Measurements from ENCODE around the gene ZCCHC24. TPM values are rescaled to one million over a fixed set of nuclear protein-coding genes. Genes with fewer than 3 reads are reported as not detected.

ZCCHC24 gene
- total and polyA plus RNA-seq, 2 of the 8 experiments (the other 6 are each of a cell fraction or from before 2014, with no cell fraction given) = 3.9 to 6.9 TPM

GRCh38 chr10:79425074-79425532 lies 20.3 kb downstream of the ZCCHC24 start:
- no peak for FAIRE-seq
- Histone ChIP-seq H3K79me2 (ENCODE audit: control insufficient read depth in 1 of 2, insufficient read depth in 2 of 2, low read length in 2 of 2) (no peaks in the 10 kb centered on the region), H2BK15ac (ENCODE audit: low read length) (no peak overlapping the region), H3K9ac (replicated peaks in 1 of 4; ENCODE audit: extremely low read depth in 1 of 4, low read depth in 3 of 4, low read length in 3 of 4) (no peak overlapping the region), H4K91ac (replicated peaks; ENCODE audit: insufficient read length, low read length) (no peak overlapping the region), H3K9me3 (ENCODE audit: insufficient read depth in 2 of 2, low read depth in 1 of 2, low read length in 1 of 2) (no peaks in the 10 kb centered on the region), H3K23me2 (ENCODE audit: low read depth, low read length) (no peaks in the 10 kb centered on the region; the same call in 1 of the 2 replicates), H2BK120ac (replicated peaks; ENCODE audit: low read depth, low read length) (no peak overlapping the region), H3K23ac (ENCODE audit: insufficient read length) (no peak overlapping the region), H3K18ac (ENCODE audit: extremely low read depth, low read length) (no peak overlapping the region), H2AFZ (ENCODE audit: low read length) (no peak overlapping the region), H3K4me1 (replicated peaks in 1 of 4; ENCODE audit: control insufficient read depth in 3 of 4, insufficient read depth in 4 of 4, low read length in 3 of 4) (peaks cover 0 to 2% (median under 1%) of the 10 kb centered on the region in 4 experiments; a peak in 2 of 7 replicates), H3K4ac (replicated peaks; ENCODE audit: insufficient read length, low read depth, low read length) (no peak overlapping the region), H2BK20ac (ENCODE audit: low read length) (no peak overlapping the region), H3K27ac (ENCODE audit: low read depth, low read length) (no peak overlapping the region), H3K79me1 (ENCODE audit: low read depth, low read length) (no peaks in the 10 kb centered on the region), H2BK5ac (ENCODE audit: low read depth, low read length) (no peak overlapping the region), H2BK12ac (ENCODE audit: low read depth, low read length) (no peak overlapping the region), H3K56ac (replicated peaks; ENCODE audit: insufficient read length, low read depth, low read length) (no peak overlapping the region), H3K27me3 (replicated peaks in 1 of 4; ENCODE audit: control insufficient read depth in 3 of 4, extremely low read depth in 1 of 4, insufficient read depth in 3 of 4, low read length in 3 of 4) (no peaks in the 10 kb centered on the region), H3K4me2 (ENCODE audit: insufficient read depth in 1 of 2, low read depth in 2 of 2, low read length in 2 of 2) (no peak overlapping the region), H4K20me1 (replicated peaks in 1 of 2; ENCODE audit: control insufficient read depth in 1 of 2, insufficient read depth in 2 of 2, low read length in 2 of 2) (peaks cover 0 to 2% of the 10 kb centered on the region in 2 experiments), H3K36me3 (ENCODE audit: control insufficient read depth in 2 of 4, insufficient read depth in 4 of 4, low read length in 3 of 4) (no peaks in the 10 kb centered on the region), H3K4me3 (ENCODE audit: extremely low read depth in 1 of 4, insufficient read depth in 2 of 4, low read depth in 3 of 4, low read length in 4 of 4) (no peak overlapping the region), H4K8ac (ENCODE audit: extremely low read depth, insufficient read depth, low read length) (peak overlapping the region; percentile 76; the same call in 1 of the 2 replicates), H3K14ac (ENCODE audit: insufficient read length) (no peak overlapping the region), H4K5ac (ENCODE audit: insufficient read length, low read depth, low read length) (no peak overlapping the region), H2AK5ac (ENCODE audit: low read depth, low read length) (no peak overlapping the region)
- WGBS, 2 experiments (ENCODE audit: extremely low coverage in 1 of 2, insufficient coverage in 1 of 2, insufficient read length in 1 of 2, insufficient replicate concordance in 2 of 2, low coverage in 1 of 2, low lambda C conversion rate in 2 of 2, missing lambda C conversion rate in 1 of 2) = 86% methylated on average over 4 of the region's 5 CpGs; no CpG with 5 or more reads in 1 of the 2 experiments
- no peak for DNase-seq (ENCODE audit: low read depth in 1 of 2, low spot score in 2 of 2)
- ChIA-PET CTCF (ENCODE audit: partially characterized antibody) (interaction anchor here (0.7 to 2.8 kb wide), 9 partner anchors 10 to 719 kb away, joined by 3 to 10 read pairs (median 6); no protein-coding TSS in a partner anchor), POLR2A (ENCODE audit: partially characterized antibody) (no interaction called here)
- TF ChIP-seq RFX5 (IDR thresholded peaks at IDR 0.05; ENCODE audit: borderline replicate concordance, low read depth, low read length) (no peak), KDM1A (IDR thresholded peaks at IDR 0.05; ENCODE audit: borderline replicate concordance, low read length) (no peak), GABPA (IDR thresholded peaks at IDR 0.05; ENCODE audit: borderline replicate concordance, insufficient read depth, low read length) (no peak), POU5F1 (IDR thresholded peaks at IDR 0.05; ENCODE audit: low read depth, low read length) (no peak), NANOG (IDR thresholded peaks at IDR 0.05; ENCODE audit: insufficient read depth, low read depth, low read length, poor library complexity, severe bottlenecking) (no peak), MAX (IDR thresholded peaks at IDR 0.05) (no peak), RAD21 (IDR thresholded peaks at IDR 0.05 in 1 of 2, conservative IDR thresholded peaks at IDR 0.05 in 1 of 2; ENCODE audit: low read depth in 2 of 2, low read length in 2 of 2) (no peak)
